IPS DF 4.7 (cell line): ENCODE data around the gene SLC5A2.
"Not testable (repeated sequence)": the region's sequence is repeated elsewhere in the genome, so short reads cannot be mapped to it uniquely, and the experiment has no call there.

Experiments
- DNase-seq: peaks from one replicate; pipeline ENCODE4 v3.0.0-alpha.2; 2013; ENCODE audit warnings: low spot score; ENCODE audit errors: extremely low read depth

SLC5A2 gene

DNA sequence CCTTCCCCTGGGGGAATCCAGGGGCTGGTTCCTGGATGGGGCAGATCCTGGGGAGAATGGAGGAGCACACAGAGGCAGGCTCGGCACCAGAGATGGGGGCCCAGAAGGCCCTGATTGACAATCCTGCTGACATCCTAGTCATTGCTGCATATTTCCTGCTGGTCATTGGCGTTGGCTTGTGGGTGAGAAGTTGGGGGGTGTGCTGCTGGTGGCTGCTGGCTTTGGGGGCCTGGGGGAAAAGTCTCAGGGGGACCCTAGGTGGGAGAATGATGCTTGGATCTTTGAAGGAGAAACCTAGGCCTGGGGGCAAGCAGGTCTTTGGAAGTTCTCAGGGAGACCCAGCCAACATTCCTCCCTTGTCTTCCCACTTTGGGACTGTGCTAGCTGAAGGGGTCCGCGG is at the start of gene SLC5A2:
Gene SLC5A2 (plus strand): TSS at position 43 of the 400 bp plus-strand sequence. CDS start 14 bp downstream, at position 57.
- DNase-seq = no peak

- no peak for DNase-seq
Measured at GRCh38 chr16:31435341-31436220, 47.3 kb upstream of the SLC5A2 start.

- no peak for DNase-seq
Measured at GRCh38 chr16:31436221-31437045, 46.5 kb upstream of the SLC5A2 start.

DNA sequence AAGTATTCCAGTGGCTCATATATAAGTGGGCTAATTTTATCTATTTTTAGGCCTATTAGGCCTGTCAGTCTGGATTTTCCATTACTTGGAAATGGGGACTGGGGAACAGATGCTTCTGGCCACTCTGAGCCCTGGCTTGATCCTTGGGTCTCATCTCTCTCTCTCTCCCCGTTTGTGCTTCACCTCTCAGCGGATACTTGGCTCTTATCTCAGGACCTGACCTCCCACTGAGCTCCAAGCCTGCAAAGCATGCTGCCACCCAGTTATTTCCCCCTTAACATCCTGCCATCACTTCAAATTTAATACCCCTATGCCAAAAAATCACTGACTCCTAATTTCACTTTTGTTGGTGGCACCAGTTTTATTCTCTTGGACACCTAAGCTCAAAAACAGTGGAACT is 44.5 kb upstream of the SLC5A2 start:
- DNase-seq = no peak

- DNase-seq = not testable (repeated sequence)
Measured at GRCh38 chr16:31439023-31439422, 43.9 kb upstream of the SLC5A2 start.

DNA sequence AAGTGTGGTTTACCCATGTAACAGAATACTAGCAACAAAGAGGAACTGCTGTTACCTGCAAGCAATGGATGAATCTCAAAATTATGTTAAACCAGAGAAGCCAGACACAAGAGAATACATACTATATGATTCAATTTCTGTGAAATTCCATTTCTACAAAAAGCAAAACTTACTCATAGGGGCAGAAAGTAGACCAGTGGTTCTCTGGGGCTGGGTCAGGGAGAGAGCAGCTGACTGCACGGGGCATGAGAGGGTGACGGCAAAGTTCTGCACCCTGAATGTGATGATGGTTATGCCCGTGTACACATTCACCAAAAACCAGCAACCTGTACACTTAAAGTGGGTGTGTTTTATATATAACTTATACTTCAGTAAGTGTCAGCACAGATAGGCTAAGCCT is 43.4 kb upstream of the SLC5A2 start:
- no peak for DNase-seq

- DNase-seq = no peak
Measured at GRCh38 chr16:31440516-31441184, 42.3 kb upstream of the SLC5A2 start.

DNA sequence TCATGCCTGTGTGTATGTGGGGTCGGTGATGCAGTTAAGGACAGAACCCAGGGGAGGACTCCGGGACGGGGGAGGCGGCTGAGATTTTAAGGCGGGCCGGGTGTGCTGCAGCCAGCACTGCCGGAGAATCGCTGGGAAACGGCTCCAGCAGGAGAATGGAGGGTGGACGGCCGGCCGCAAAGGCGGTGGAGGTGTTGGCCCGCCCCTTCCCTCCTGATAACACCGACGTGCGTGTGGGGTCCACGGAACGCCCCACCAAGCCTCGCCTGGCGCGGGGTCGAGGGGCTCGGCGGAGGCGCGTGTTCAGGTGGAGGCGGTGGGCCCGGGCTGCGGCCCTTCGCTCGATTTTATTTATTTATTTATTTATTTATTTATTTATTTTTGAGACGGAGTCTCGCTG is 41.0 kb upstream of the SLC5A2 start:
- no peak for DNase-seq

DNA sequence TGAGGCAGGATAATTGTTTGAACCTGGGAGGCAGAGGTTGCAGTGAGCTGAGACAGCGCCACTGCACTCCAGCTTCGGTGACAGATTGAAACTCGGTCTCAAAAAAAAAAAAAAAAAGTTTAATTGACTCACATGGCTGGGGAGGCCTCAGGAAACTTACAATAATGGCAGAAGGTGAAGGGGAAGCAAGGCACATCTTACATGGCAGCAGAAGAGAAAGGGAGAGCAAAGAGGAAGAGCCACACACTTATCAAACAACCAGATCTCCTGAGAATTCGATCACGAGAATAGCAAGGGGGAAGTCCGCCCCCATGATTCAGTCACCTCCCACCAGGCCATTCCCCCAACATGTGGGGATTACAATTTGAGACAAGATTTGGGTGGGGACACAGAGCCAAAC is 37.0 kb upstream of the SLC5A2 start:
- DNase-seq = not testable (repeated sequence)

GRCh38 chr16:31451201-31451600 is 31.7 kb upstream of the SLC5A2 start:
- DNase-seq = no peak

DNA sequence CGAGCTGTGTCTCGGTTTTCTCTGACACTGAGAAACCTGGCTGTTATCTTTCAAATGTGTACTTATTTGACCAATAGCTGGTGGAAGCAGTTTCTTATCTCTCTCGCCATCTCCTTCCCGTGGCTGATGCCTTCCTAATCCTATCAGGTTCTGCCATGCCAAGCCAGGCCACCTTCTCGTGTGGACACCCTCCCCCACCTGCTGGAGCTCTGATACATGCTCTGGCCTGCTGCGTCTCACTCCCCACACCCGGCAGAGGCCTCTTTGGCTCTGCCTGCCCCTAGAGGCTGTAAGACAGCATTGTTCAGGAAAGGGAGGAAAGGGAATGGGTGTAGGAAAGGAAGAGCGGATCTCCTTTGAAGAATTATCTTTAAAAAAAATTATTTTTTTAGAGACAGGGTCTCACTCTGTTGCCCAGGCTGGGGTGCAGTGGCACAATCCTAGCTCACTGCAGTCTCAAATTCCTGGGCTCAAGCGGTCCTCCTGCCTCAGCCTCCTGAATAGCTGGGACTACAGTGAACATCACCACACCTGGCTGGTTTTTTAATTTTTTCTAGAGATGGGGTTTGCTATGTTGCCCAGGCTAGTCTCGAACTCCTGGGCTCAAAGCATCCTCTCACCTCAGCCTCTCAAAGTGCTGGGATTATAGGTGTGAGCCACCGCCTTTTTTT is 31.1 kb upstream of the SLC5A2 start:
- no peak for DNase-seq

GRCh38 chr16:31452631-31453106 is 30.3 kb upstream of the SLC5A2 start:
- DNase-seq = no peak

DNA sequence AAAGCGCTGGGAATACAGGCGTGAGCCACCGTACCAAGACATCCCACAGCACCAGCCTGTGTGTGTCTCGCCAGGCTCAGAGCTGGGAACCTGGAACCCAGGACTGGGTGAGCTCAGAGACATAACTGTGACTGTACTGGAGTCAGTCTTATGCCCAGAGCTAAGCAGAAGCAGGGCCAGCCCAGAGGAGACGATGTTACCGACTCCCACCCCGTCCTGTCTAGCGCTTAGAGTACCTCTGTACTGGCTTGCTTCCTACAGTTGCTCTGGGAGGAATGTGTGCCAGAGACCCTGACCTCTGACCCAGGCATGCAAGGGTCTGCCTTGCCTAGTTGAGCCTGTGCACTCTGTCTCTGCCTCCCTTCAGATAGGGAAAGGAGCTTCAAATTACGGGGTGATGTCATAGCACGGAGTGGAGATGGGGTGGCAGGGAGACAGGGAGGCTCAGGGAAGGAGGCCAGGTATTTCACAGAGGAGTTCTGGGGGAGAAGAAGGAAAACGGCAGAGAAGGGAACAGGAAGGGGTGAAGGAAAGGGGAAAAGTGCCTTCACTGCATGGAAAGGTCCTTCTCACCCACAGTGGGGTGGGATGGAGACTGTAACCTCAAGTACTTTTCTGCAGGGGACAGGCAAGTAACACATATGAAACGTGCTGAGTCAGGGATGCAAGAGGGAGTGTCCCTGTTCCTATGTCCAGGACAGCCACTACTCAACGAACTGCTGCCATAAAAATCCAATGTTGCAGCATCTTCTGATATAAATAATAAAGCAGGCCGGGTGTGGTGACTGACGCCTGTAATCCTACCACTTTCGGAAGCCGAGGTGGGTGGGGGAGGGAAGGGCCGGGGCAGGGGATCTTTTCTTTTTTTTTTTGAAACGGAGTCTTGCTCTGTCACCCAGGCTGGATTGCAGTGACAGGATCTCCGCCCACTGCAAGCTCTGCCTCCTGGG is 29.4 kb upstream of the SLC5A2 start:
- no peak for DNase-seq

DNA sequence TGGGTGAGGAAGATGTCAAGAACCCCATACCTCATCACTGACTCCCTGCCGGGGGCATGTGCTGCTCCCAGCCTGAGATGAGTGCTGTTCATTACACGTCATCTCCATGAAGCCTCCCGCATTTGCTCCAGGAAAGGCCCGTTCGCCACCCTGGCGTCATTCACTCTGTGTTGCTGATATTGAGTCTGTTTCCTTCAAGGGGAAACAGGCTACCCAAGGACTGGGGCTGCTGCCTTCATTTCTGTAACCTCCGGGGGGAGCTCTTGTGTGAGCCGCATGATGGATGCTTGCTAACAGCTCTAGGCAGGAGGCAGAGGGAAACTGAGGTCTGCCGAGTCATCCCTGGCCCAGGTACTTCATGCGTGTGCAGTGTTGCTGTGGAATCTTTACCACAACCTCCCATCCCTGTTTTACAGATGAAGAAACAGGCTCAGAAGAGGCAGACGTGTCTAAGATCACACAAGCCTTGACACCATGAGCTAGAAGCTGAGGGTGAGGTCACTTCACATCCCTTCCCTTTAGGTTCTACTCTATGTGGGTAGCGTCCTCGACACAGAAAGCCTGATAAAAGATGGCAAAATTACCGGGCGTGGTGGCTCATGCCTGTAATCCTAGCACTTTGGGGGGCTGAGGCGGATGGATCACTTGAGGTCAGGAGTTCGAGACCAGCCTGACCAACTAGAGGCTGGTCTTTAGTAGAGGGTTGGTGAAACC is 27.2 kb upstream of the SLC5A2 start:
- DNase-seq = no peak

GRCh38 chr16:31456988-31457360 is 25.9 kb upstream of the SLC5A2 start:
- no peak for DNase-seq

DNA sequence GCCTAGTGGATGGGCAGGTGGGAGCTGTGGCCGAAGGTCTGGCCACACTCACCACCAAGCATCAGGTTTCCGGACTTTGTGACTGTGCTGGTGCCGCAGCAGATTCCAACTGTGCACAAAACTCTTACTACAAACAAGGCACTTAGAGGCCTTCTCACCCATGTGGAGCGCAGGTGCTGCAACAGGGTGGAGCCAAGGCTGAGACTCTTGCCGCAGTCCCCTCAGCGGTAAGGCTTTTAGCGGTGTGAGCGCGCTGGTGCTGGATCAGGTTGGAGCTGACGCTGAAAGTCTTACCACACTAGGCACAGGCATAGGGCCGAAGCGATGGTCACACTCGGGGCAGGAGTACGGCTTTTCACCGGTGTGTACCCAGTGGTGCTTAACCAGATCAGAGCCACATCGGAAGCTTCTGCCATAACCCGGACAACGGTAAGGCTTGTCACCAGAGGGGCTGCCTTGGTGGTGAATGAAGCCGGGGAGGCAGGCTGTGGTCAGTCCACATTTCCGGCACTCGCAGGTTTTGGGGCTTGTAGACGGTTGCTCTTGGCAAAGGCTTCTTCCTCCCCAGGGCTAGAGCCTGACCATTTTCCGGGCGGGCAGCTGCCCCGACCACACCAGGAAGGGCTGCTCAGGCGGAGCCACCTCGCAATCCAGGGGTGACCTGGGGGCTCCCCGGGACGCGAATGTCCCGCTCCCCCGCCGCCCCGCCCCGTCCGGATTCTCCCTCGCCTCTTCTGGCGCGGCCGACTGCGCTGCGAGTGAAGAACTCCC is 24.7 kb upstream of the SLC5A2 start:
- no peak for DNase-seq

GRCh38 chr16:31458844-31459686 is 23.9 kb upstream of the SLC5A2 start, which contains the start of gene ARMC5:
TSS of gene ARMC5 (plus strand) at chr16:31459501. CDS start at chr16:31459525, 24 bp downstream.
- DNase-seq = no peak
